ENCODE data around the gene CD70. TPM values are rescaled to one million over a fixed set of nuclear protein-coding genes. Genes with fewer than 3 reads are reported as not detected.
A peak's percentile ranks its signal among the peaks of the same experiment; 100 is the strongest.
"Not testable (repeated sequence)": the region's sequence is repeated elsewhere in the genome, so short reads cannot be mapped to it uniquely, and the experiment has no call there.

CD70 gene
- polyA plus RNA-seq, 3 donors, result 0.12 TPM; not detected in 2

DNA sequence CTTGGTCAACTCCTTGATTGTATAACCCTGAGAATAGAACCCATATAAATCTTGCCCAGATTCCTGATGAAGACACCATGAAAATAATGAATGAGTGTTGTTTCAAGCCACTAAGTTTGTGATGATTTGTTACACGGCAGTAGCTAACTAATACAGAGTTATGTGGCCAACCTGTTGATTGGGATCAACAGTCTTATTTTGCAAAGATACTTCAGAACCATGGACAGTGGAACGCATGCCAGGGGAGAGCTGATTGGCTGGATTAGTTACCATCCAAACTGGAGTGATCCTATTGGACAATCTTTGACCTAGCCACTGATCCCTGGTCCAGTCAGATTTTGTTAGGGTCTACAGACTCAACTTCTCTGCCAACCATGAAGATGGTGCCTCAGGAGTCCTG is 26.6 kb downstream of the CD70 start:
- TF ChIP-seq, protein P1, sequence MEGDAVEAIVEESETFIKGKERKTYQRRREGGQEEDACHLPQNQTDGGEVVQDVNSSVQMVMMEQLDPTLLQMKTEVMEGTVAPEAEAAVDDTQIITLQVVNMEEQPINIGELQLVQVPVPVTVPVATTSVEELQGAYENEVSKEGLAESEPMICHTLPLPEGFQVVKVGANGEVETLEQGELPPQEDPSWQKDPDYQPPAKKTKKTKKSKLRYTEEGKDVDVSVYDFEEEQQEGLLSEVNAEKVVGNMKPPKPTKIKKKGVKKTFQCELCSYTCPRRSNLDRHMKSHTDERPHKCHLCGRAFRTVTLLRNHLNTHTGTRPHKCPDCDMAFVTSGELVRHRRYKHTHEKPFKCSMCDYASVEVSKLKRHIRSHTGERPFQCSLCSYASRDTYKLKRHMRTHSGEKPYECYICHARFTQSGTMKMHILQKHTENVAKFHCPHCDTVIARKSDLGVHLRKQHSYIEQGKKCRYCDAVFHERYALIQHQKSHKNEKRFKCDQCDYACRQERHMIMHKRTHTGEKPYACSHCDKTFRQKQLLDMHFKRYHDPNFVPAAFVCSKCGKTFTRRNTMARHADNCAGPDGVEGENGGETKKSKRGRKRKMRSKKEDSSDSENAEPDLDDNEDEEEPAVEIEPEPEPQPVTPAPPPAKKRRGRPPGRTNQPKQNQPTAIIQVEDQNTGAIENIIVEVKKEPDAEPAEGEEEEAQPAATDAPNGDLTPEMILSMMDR (IDR thresholded peaks at IDR 0.05), result no peak
- no peaks in the 10 kb centered on the region for H4K20me1 ChIP-seq (ENCODE audit: insufficient read depth, low read length)
- Mint-ChIP-seq H3K27me3 (ENCODE audit: low read depth in 3 of 3) (peaks cover 0 to 32% (median 11%) of the 10 kb centered on the region in 3 donors), H3K36me3 (no peaks in the 10 kb centered on the region), H3K4me1 (peaks cover 10% of the 10 kb centered on the region), H3K9me3 (peaks cover 4 to 17% (median 9%) of the 10 kb centered on the region in 7 donors), H3K27ac (no peak overlapping the region), H3K4me3 (no peak overlapping the region)
- no peak overlapping the region for H3K27ac ChIP-seq (ENCODE audit: low read depth in 1 of 2, low read length in 2 of 2)
- no peak overlapping the region for H3K4me2 ChIP-seq (replicated peaks; ENCODE audit: extremely low read depth, low read length, poor library complexity, severe bottlenecking)
- H3K79me2 ChIP-seq (ENCODE audit: insufficient read depth, low read length), result no peaks in the 10 kb centered on the region
- peak in 2 of 3 donors; percentile 17 to 20 for DNase-seq
- WGBS (ENCODE audit: insufficient coverage), result 73% methylated on average over 2 of the region's 2 CpGs
- no peaks in the 10 kb centered on the region for H3K27me3 ChIP-seq (ENCODE audit: control insufficient read depth in 2 of 2, insufficient read depth in 2 of 2, low read length in 2 of 2)
- no peak overlapping the region for H2AFZ ChIP-seq (ENCODE audit: insufficient read depth, low read depth, low read length, poor library complexity, severe bottlenecking)
- no peak overlapping the region for H3K4me3 ChIP-seq (replicated peaks in 1 of 3; ENCODE audit: low read depth in 2 of 3, low read length in 3 of 3)
- intact Hi-C loops (cut with micrococcal nuclease), result no loop called here
- no peaks in the 10 kb centered on the region for H3K9me3 ChIP-seq (replicated peaks in 1 of 2; ENCODE audit: control insufficient read depth in 1 of 2, insufficient read depth in 1 of 2, low read length in 2 of 2)
- H3K9ac ChIP-seq (ENCODE audit: insufficient read depth, low read length, poor library complexity, severe bottlenecking), result no peak overlapping the region
- H3K36me3 ChIP-seq (replicated peaks in 1 of 2; ENCODE audit: control insufficient read depth in 1 of 2, insufficient read depth in 2 of 2, low read length in 2 of 2), result no peaks in the 10 kb centered on the region
- peaks cover 4% of the 10 kb centered on the region in 2 donors for H3K4me1 ChIP-seq (ENCODE audit: control insufficient read depth in 1 of 2, insufficient read depth in 2 of 2, low read length in 2 of 2)

DNA sequence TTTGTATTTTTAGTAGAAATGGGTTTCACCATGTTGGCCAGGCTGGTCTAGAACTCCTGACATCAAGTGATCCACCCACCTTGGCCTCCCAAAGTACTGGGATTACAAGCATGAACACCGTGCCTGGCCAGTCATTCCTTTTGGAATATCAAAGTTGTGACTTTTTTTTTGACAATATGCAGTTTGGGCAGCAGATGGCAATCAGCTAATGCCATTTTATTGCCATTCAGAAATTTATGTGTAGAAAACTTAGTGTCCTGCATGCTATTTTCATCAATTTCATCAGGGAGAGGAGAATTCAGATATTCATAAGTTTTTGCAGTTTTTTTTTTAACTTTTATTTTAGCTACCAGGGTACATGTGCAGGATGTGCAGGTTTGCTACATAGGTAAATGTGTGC is 28.5 kb downstream of the CD70 start:
- H3K36me3 ChIP-seq (replicated peaks in 1 of 2; ENCODE audit: control insufficient read depth in 1 of 2, insufficient read depth in 2 of 2, low read length in 2 of 2); H2AFZ ChIP-seq (ENCODE audit: insufficient read depth, low read depth, low read length, poor library complexity, severe bottlenecking); H3K4me1 Mint-ChIP-seq; intact Hi-C loops (cut with micrococcal nuclease); H3K27ac ChIP-seq (ENCODE audit: low read depth in 1 of 2, low read length in 2 of 2); H3K4me1 ChIP-seq (ENCODE audit: control insufficient read depth in 1 of 2, insufficient read depth in 2 of 2, low read length in 2 of 2); H3K4me2 ChIP-seq (replicated peaks; ENCODE audit: extremely low read depth, low read length, poor library complexity, severe bottlenecking); H3K9ac ChIP-seq (ENCODE audit: insufficient read depth, low read length, poor library complexity, severe bottlenecking); H3K4me3 ChIP-seq (replicated peaks in 1 of 3; ENCODE audit: low read depth in 2 of 3, low read length in 3 of 3); H3K27me3 ChIP-seq (ENCODE audit: control insufficient read depth in 2 of 2, insufficient read depth in 2 of 2, low read length in 2 of 2); H3K79me2 ChIP-seq (ENCODE audit: insufficient read depth, low read length); H4K20me1 ChIP-seq (ENCODE audit: insufficient read depth, low read length); DNase-seq; H3K9me3 ChIP-seq (replicated peaks in 1 of 2; ENCODE audit: control insufficient read depth in 1 of 2, insufficient read depth in 1 of 2, low read length in 2 of 2); H3K36me3 Mint-ChIP-seq; H3K27ac Mint-ChIP-seq; H3K4me3 Mint-ChIP-seq: not testable (repeated sequence)
- no CpG with 5 or more reads among the region's 1 CpG for WGBS (ENCODE audit: insufficient coverage)
- Mint-ChIP-seq H3K27me3 (ENCODE audit: low read depth in 3 of 3) (peaks cover 0 to 25% (median 13%) of the 10 kb centered on the region in 3 donors), H3K9me3 (peaks cover 4 to 17% (median 9%) of the 10 kb centered on the region in 7 donors)
